Chondrocyte (in vitro differentiated cells): ENCODE data around the gene COL6A5. TPM values are rescaled to one million over a fixed set of nuclear protein-coding genes. Genes with fewer than 3 reads are reported as not detected.
"Not testable (repeated sequence)": the region's sequence is repeated elsewhere in the genome, so short reads cannot be mapped to it uniquely, and the experiment has no call there.

Source experiments
- DNase-seq: peaks from one replicate; pipeline ENCODE4 v3.0.0; 2021; ENCODE audit warnings: mixed read lengths, low spot score
- H3K27ac Mint-ChIP-seq: one replicate; pipeline ENCODE4 v1.8.0; 2021; ENCODE audit warnings: mild to moderate bottlenecking, moderate library complexity, mixed read lengths; ENCODE audit not compliant: unreplicated experiment
- H3K27me3 Mint-ChIP-seq: 2 replicates; pipeline ENCODE4 v1.8.0; 2021; ENCODE audit warnings: low read depth, mixed read lengths
- H3K36me3 Mint-ChIP-seq: 2 replicates; pipeline ENCODE4 v1.8.0; 2021; ENCODE audit warnings: low read depth, mixed read lengths
- H3K4me1 Mint-ChIP-seq: 2 replicates; pipeline ENCODE4 v1.8.0; 2021; ENCODE audit warnings: low read depth, mild to moderate bottlenecking, mixed read lengths
- H3K4me3 Mint-ChIP-seq: one replicate; pipeline ENCODE4 v1.8.0; 2021; ENCODE audit warnings: mild to moderate bottlenecking, moderate library complexity, mixed read lengths; ENCODE audit not compliant: unreplicated experiment
- H3K9me3 Mint-ChIP-seq: 2 replicates; pipeline ENCODE4 v1.8.0; 2021; ENCODE audit warnings: low read depth, mixed read lengths
- CTCF ChIP-seq: fragments of 200-600 bp; sonication (generic); IDR thresholded peaks from 2 replicates; pipeline ENCODE4 v1.5.0; 2021; ENCODE audit warnings: antibody characterized with exemption, mild to moderate bottlenecking, moderate library complexity
- total RNA-seq: library from RNA; stranded (reverse); gene quantifications from 3 replicates; pipeline ENCODE4 v1.2.1, GENCODE V29; 2021

Gene COL6A5
- total RNA-seq, 1 donor from 2014 or later: not detected

- peaks cover 11% of the 10 kb centered on the region for H3K4me1 Mint-ChIP-seq
- H3K27ac Mint-ChIP-seq: no peak overlapping the region
- peaks cover 2% of the 10 kb centered on the region for H3K36me3 Mint-ChIP-seq
- no peak overlapping the region for H3K4me3 Mint-ChIP-seq
- DNase-seq: no peak
- H3K9me3 Mint-ChIP-seq: no peaks in the 10 kb centered on the region
- TF ChIP-seq CTCF: no peak
- H3K27me3 Mint-ChIP-seq: peaks cover 15% of the 10 kb centered on the region
These were observed 49.9 kb downstream of the COL6A5 start for GRCh38 chr3:130395331-130395730.

GRCh38 chr3:130395916-130396315 is 50.4 kb downstream of the COL6A5 start:
- Mint-ChIP-seq H3K36me3 (peaks cover 2% of the 10 kb centered on the region), H3K9me3 (no peaks in the 10 kb centered on the region), H3K4me1 (peaks cover 11% of the 10 kb centered on the region), H3K27me3 (peaks cover 17% of the 10 kb centered on the region), H3K4me3 (no peak overlapping the region), H3K27ac (no peak overlapping the region)
- TF ChIP-seq CTCF: no peak
- DNase-seq: no peak

- Mint-ChIP-seq H3K27me3 (peaks cover 13% of the 10 kb centered on the region), H3K9me3 (peaks cover 10% of the 10 kb centered on the region), H3K36me3 (peaks cover 2% of the 10 kb centered on the region), H3K27ac (no peak overlapping the region), H3K4me3 (no peak overlapping the region), H3K4me1 (no peaks in the 10 kb centered on the region)
- TF ChIP-seq CTCF: no peak
- DNase-seq: no peak
These were observed 58.9 kb downstream of the COL6A5 start for GRCh38 chr3:130404401-130404800.

- no peak overlapping the region for H3K27ac Mint-ChIP-seq
- no peak for DNase-seq
These were observed 60.5 kb downstream of the COL6A5 start for GRCh38 chr3:130405956-130406355.

GRCh38 chr3:130408253-130408652 is 62.8 kb downstream of the COL6A5 start:
- not testable (repeated sequence) for H3K9me3 Mint-ChIP-seq, H3K27me3 Mint-ChIP-seq, H3K4me1 Mint-ChIP-seq, H3K4me3 Mint-ChIP-seq, H3K27ac Mint-ChIP-seq, H3K36me3 Mint-ChIP-seq, DNase-seq

More at GRCh38 chr3:130405956-130406355, 60.5 kb downstream of the COL6A5 start:
- TF ChIP-seq CTCF: no peak
- Mint-ChIP-seq H3K4me1 (no peaks in the 10 kb centered on the region), H3K36me3 (no peaks in the 10 kb centered on the region), H3K9me3 (peaks cover 10% of the 10 kb centered on the region), H3K4me3 (no peak overlapping the region), H3K27me3 (peaks cover 11% of the 10 kb centered on the region)

GRCh38 chr3:130411320-130411719 is 65.8 kb downstream of the COL6A5 start:
- Mint-ChIP-seq H3K9me3 (peaks cover 10% of the 10 kb centered on the region), H3K4me1 (no peaks in the 10 kb centered on the region), H3K27ac (no peak overlapping the region), H3K27me3 (peaks cover 4% of the 10 kb centered on the region), H3K36me3 (no peaks in the 10 kb centered on the region), H3K4me3 (no peak overlapping the region)
- TF ChIP-seq CTCF: no peak
- no peak for DNase-seq
